TTC549 (cell line): ENCODE measurements around the gene ZC3H14.

Experiments
- FAIRE-seq: peaks from 2 replicates; lab custom pipeline; 2012; peaks lifted over from hg19 to GRCh38; lab: Jason Lieb, UNC

The ZC3H14 gene

GRCh38 chr14:88607829-88608228 lies 45.0 kb downstream of the ZC3H14 start:
- FAIRE-seq = no peak

- FAIRE-seq = no peak
These were observed 49.0 kb downstream of the ZC3H14 start for GRCh38 chr14:88611878-88612277.

- no peak for FAIRE-seq
These were observed 50.1 kb downstream of the ZC3H14 start for GRCh38 chr14:88612981-88613380.

DNA sequence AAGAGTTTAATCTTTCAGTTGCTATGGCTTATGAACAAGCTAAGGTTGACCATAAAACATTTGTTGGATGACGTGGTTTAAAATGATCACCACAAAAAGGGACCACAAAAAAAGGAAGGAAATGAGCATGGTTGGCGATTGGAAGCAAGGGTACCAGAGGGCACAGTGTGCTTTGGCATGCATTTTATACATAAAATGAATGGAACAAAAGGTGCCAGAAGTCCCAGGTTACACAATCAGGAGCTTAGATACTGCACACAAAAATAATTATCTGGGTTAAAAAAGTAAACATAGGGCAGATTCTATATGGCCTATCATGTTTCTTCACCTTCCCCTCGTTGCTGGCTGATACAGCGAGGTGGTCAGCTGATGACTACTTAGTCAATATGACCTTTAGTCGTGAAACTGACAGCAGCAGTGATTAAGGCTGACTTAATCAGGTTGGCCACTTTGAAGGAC lies 50.7 kb downstream of the ZC3H14 start:
- FAIRE-seq = no peak

GRCh38 chr14:88614218-88614907 lies 51.5 kb downstream of the ZC3H14 start:
- no peak for FAIRE-seq

DNA sequence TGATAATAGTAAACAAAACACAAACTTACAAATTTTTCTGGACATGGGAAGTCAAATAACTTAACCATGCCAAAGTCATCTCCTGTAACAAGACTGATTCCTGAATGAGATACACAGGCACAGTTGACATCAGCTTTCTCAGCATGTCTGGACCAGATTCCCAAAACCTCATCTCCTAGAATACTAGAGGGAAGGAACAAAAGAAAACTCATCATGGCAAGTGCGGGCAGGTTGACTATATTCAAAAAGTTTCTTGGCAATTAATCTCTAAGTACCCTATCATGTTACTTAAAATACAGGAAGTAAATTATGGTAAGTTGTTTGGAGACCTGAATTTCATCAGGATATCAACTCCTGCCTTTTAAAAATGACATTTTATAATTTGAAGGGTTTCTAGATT lies 53.9 kb downstream of the ZC3H14 start:
- FAIRE-seq = no peak

DNA sequence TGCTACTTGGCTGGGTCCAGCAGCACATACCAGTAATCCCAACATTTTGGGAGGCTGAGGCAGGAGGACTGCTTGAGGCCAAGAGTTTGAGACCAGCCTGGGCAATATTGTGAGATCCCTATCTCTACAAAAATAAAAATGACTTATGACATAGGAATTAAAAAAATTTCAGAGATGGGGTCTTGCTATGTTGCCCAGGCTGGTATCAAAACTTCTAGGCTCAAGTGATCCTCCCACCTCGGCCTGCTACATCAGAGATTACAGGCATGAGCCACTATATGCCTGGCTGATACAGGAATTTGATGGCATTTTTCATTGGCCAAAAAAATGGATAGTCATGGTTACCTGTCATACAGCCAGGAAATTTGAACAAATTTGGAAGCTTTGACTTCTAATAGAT lies 54.6 kb downstream of the ZC3H14 start:
- FAIRE-seq = no peak

GRCh38 chr14:88618476-88618875 lies 55.6 kb downstream of the ZC3H14 start:
- no peak for FAIRE-seq

DNA sequence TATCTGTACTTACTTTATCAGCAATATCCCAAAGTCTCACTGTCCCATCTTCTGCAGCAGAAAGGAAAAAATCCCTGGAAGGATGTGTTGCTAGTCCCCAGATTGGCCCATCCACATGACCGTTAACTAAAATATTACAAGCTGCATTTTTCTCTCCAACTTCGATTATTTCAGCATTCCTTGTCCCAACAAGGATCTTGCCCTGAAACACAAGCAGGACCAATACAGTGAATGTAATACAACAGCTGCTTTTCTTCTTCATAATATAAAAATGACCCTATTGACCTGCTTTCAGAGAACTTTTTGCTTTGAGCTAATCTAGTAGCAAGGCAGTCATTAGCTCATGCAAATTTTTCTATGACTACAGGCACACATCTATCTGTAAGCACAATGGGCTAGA lies 58.3 kb downstream of the ZC3H14 start:
- no peak for FAIRE-seq

- no peak for FAIRE-seq
These were observed 62.8 kb downstream of the ZC3H14 start for GRCh38 chr14:88625671-88626070.

DNA sequence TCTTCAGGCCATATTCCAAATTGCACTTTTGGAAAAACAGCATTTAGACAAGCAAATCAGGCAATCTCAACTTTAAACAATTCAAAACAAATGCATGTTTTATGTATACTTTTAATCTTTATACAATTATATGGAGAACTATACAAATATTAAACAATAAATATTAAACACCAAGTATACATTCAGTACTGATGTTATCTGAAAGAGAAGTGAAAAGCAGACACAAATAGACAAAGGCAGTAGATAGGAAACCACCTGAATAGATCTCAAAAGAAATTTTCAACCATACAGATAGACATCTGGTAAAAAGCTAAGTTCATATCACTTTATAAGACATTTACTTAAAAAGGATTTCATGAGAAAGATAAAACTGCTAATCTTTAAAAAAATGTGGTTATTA lies 65.2 kb downstream of the ZC3H14 start:
- FAIRE-seq = no peak

DNA sequence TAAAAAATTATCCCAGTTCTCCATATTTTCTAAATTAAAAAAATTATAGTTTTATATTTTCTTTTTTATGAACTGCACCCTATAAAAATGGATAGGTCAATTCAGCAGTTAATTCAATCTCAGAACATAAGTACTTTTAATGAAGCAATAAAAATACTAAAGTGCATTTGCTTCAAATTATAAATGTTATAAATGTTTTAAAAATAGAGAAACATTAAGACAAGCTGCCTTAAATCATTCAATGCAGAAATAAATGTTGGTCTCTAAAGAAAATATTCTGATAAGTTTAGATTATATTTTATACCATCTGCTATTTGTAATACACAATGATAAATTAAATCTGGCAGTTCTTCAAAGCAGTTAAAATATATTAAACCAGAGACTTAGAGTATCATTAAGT lies 65.6 kb downstream of the ZC3H14 start:
- no peak for FAIRE-seq

GRCh38 chr14:88630565-88630964 lies 67.7 kb downstream of the ZC3H14 start:
- no peak for FAIRE-seq

GRCh38 chr14:88631091-88631490 lies 68.3 kb downstream of the ZC3H14 start:
- FAIRE-seq = no peak

DNA sequence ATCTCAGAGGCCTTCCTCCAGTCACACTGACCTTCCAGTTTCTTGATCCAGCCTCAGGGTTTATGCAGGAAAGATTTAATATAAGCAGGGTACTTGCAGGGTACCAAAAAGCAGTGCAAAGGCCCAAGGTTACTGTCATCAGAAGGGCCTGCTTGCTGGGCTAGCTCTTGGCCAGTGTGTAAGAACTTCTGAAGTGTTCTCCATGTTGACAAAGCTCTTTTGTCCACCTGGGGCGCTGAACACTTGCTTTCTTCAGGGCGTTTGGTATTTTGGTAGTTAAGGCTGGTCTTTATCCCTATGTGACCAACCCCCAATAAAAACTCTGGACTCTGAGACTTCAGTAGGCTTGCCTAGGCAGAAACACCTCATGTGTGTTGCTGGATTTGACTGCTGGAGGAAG lies 69.7 kb downstream of the ZC3H14 start:
- FAIRE-seq = no peak

DNA sequence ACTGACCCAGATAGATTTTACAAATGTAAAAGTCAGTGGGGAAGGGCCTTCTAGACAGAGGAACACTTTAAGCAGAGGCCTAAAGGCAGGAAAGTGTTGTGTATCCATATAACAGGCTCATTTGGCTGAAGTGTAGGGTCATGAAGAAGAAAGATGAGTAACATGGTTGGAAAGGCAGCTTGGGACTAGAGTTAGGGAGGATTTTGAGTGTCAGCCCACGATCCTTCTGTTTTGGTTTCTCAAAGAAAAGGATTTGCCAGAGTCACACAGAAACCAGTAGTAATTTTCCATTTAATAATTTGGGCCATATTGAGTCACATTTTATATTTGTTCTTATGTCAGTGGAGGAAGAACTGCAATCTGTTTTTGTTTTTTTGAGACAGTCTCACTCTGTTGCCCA lies 76.4 kb downstream of the ZC3H14 start:
- FAIRE-seq = no peak

- no peak for FAIRE-seq
These were observed 97.2 kb downstream of the ZC3H14 start for GRCh38 chr14:88660056-88660455.

DNA sequence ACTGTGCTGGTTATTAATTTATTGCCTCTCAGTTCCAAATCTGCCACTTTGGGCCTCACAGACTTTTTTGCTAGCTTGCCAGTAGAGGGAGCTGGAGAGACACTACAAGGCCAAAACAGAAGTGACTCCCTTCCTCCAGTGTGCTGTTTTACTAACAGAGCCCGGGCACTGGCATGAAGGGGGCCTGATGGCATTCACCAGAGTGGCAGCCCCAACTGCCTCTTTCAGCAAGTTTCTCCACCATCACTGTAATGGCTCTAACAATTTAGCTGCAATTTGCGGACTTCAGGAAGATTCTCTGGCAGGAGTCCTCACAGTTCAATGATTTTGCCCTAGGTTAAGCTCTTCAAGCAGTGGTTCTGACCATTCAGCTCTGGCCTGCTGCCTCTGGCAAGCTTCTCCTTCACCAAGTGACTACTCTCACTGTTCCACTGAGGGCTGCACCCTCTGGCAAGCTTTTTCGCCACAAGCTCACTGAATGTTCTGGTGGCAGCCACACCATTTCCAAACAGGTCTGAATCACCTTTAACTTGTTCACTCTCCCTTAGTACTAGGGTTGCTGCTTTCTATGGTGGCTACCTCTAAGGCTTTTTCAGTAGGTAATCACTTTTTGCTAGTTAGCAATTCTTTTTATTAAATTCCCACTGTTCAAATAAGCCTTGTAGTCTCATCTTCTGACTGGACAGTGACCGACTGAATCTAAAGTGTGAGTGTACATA lies 104.9 kb downstream of the ZC3H14 start:
- FAIRE-seq = no peak

- FAIRE-seq = no peak
These were observed 105.7 kb downstream of the ZC3H14 start for GRCh38 chr14:88668448-88669116.

DNA sequence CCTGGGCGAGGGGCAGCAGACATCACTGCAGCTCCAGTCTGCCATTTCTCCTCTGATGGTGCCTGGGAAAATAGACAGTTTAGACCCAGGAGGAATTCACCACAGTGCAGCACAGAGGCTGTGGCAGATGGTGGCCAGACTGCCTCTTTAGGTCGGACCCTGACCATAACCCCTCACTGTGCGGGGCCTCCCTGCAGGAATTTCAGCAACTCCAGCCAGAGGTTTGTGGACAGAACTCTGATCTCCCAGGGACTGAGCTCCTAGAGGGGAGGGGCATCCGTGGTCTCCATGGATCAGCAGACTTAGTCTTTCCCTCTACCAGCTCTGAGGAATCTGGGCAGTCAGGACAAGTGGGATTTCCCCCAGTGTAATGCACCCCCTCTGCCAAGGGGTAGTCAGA lies 106.5 kb downstream of the ZC3H14 start:
- no peak for FAIRE-seq
